ENCODE data around the gene PRSS22.

DNA sequence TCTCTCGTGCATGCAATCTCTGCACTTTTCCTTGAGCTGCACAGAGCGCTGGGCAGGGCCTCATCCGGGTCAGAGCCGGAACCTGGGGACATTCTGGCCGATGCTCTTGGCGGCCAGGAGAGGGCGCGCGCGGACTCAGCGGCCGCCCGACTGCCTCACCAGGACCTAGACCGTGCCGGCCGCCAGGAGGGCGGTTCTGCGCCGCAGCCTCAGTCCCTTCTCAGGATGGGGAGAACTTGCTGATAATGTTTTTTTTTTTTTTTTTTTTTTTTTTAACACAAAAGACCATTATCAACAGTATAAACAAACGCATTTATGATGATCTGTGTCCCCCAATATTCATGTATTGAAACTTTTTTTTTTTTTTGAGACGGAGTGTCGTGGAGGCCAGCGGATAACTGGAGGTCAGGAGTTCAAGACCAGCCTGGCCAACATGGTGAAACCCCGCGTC is 17.0 kb upstream of the PRSS22 start:
- no peak for TF ChIP-seq NFRKB (IDR thresholded peaks at IDR 0.05)
- no peak for TF ChIP-seq SUZ12 (IDR thresholded peaks at IDR 0.05)
- no peak for TF ChIP-seq FOXM1 (IDR thresholded peaks at IDR 0.05; ENCODE audit: borderline replicate concordance)
- peak; percentile 51; the same call in 1 of the 2 replicates for TF ChIP-seq ZNF384 (IDR thresholded peaks at IDR 0.05)
- no peak for TF ChIP-seq BHLHE40 (IDR thresholded peaks at IDR 0.05; ENCODE audit: borderline replicate concordance)
- TF ChIP-seq SP1 (IDR thresholded peaks at IDR 0.05), result no peak

Data from HEK293T (cell line).